Ovary (tissue), 9 donors: ENCODE measurements around the gene C2CD2L. TPM values are rescaled to one million over a fixed set of nuclear protein-coding genes. Genes with fewer than 3 reads are reported as not detected.

Source experiments
- DNase-seq, 5 donors: peaks; one replicate each; pipeline ENCODE4 v3.0.0-alpha.2; 2019 to 2020
- H3K27ac ChIP-seq, 2 donors: fragments of 200-600 bp; one replicate each; pipeline versions ENCODE4 v1.5.1 to v1.8.0; 2019 to 2022
- H3K27me3 ChIP-seq: fragments of 200-600 bp; one replicate; pipeline ENCODE4 v1.8.0; 2022
- H3K36me3 ChIP-seq: fragments of 200-600 bp; sonication (generic); one replicate; pipeline ENCODE4 v1.5.1; 2019
- H3K4me1 ChIP-seq: one replicate; pipeline ENCODE4 v1.8.1; 2013; ENCODE audit warnings: mild to moderate bottlenecking, moderate library complexity; ENCODE audit not compliant: insufficient read depth
- H3K4me3 ChIP-seq: fragments of 200-600 bp; sonication (generic); one replicate; pipeline ENCODE4 v1.5.1; 2017
- H3K9me3 ChIP-seq, 2 donors: fragments of 200-600 bp in 1 of 2; sonication (generic) in 1 of 2; one replicate each; pipeline versions ENCODE4 v1.5.1 to v1.8.1; 2013 to 2019; ENCODE audit warnings: mild to moderate bottlenecking in 1 of 2, moderate library complexity in 1 of 2
- EP300 ChIP-seq: sonication (generic); formaldehyde crosslinking; IDR thresholded peaks from one replicate; pipeline ENCODE4 v1.6.1; 2017; ENCODE audit warnings: antibody characterized with exemption
- POLR2A ChIP-seq: fragments of 450-650 bp; IDR thresholded peaks from one replicate; pipeline ENCODE4 v1.6.1; 2017; ENCODE audit warnings: antibody characterized with exemption, mild to moderate bottlenecking, moderate library complexity
- WGBS, 3 donors: extraction: QIAGEN DNeasy Blood & Tissue Kit in 1 of 3; methylation state at CpG; one replicate each; pipeline versions ENCODE4 v1.1.5 to v1.1.7; 2013 to 2017; 5-methylcytosine and 5-hydroxymethylcytosine counted together
- intact Hi-C, 4 donors: fragments of 100-400 bp; cut with DNase I; formaldehyde crosslinking; loops; one replicate each; pipeline versions ENCODE4 v1.11.0 to v1.15.1; 2022 to 2023
- polyA plus RNA-seq, 2 donors: library from polyadenylated mRNA; stranded (reverse); fragments of 200-250 nt in 1 of 2; fragments of 350-450 nt in 1 of 2; fragmentation: Illumina TruSeq in 1 of 2; extraction: RNeasy Lipid Tissue Mini Kit (QIAGEN cat#74804) in 1 of 2; gene quantifications; one replicate each; pipeline ENCODE4 v1.2.3, GENCODE V29; 2013 to 2014
- total RNA-seq, 7 donors: library from RNA; depleted of rRNA in 2 of 7; stranded (reverse); fragments of >200 nt in 2 of 7; fragmentation: NEBNext Ultra II Directional in 3 of 7; extraction: Animal tissue kit (Norgen Biotek cat#: 25700) in 3 of 7; gene quantifications; one replicate each; pipeline versions ENCODE4 v1.1.0 to v1.2.4, GENCODE V29; 2016 to 2023
- TF ChIP-seq, protein P1 (sequence below), 3 donors: fragments of 450-650 bp in 2 of 3; fragments of 200-600 bp in 1 of 3; IDR thresholded peaks; one replicate each; pipeline versions ENCODE4 v1.5.1 to v1.8.0; 2016 to 2022; ENCODE audit warnings: antibody characterized with exemption in 3 of 3, mild to moderate bottlenecking in 1 of 3
- donor health status: DM: no; HTN: no; CAD: no; lungs with moderate emphysema.
- donor health status: DM: no; HTN: no; CAD: no.
- donor health status: Bipolar disorder and iron deficiency.
- donor health status: DM: yes; HTN: yes; CAD: no.
- donor health status: DM: no; HTN: no; CAD: no.
- donor health status: DM: yes; HTN: yes; CAD: no.

Gene C2CD2L
- total and polyA plus RNA-seq, 9 donors, result 2.8 to 13.6 (median 6.9) TPM

DNA sequence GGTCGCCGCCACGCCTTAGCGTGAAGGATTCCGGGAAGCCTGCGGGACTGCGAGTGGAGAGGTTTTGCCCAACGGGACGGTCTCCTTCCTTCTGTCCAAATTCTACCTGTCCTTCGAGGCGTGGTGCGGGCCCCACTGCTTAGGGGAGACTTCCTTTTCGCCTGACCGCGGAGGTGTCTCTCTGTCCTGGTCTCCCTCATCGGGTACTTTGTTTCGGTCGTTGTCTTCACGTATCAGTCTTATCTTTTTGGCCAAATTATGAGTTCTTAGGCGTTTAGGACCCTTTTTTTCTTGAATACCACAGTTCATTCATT is 14.6 kb downstream of the C2CD2L start:
- Histone ChIP-seq H3K36me3 (no peaks in the 10 kb centered on the region), H3K9me3 (no peaks in the 10 kb centered on the region), H3K4me1 (peaks cover 10% of the 10 kb centered on the region), H3K27ac (peak overlapping the region in 1 of 2 donors; percentile 68), H3K27me3 (no peaks in the 10 kb centered on the region), H3K4me3 (peak overlapping the region; percentile 96)
- DNase-seq, result no peak
- TF ChIP-seq POLR2A, result no peak
- TF ChIP-seq EP300, result no peak
- TF ChIP-seq, protein P1, sequence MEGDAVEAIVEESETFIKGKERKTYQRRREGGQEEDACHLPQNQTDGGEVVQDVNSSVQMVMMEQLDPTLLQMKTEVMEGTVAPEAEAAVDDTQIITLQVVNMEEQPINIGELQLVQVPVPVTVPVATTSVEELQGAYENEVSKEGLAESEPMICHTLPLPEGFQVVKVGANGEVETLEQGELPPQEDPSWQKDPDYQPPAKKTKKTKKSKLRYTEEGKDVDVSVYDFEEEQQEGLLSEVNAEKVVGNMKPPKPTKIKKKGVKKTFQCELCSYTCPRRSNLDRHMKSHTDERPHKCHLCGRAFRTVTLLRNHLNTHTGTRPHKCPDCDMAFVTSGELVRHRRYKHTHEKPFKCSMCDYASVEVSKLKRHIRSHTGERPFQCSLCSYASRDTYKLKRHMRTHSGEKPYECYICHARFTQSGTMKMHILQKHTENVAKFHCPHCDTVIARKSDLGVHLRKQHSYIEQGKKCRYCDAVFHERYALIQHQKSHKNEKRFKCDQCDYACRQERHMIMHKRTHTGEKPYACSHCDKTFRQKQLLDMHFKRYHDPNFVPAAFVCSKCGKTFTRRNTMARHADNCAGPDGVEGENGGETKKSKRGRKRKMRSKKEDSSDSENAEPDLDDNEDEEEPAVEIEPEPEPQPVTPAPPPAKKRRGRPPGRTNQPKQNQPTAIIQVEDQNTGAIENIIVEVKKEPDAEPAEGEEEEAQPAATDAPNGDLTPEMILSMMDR (IDR thresholded peaks at IDR 0.05), result no peak
- intact Hi-C loops, result no loop called here
- WGBS, 3 donors, result 1 to 2% (median 1%) methylated on average over 20 of the region's 20 CpGs

DNA sequence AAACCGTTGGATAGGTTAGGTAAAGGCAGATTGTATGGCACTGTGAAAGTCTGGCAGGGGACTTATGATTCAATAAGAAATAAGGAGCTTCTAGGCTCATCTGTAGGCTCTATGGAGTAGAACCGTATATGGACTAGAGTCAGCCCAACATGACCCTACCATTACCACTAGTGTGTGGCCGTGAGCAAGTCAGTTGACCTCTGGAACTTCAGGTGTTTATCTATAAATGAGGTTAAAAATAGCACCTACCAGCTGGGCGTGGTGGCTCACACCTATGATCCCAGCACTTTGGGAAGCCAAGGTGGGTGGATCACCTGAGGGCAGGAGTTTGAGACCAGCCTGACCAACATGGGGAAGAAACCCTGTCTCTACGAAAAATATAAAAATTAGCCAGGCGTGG is 18.7 kb downstream of the C2CD2L start:
- TF ChIP-seq POLR2A (no peak), EP300 (no peak)
- TF ChIP-seq, protein P1 (IDR thresholded peaks at IDR 0.05), result no peak
- no peak for DNase-seq
- Histone ChIP-seq H3K27ac (no peak overlapping the region), H3K9me3 (no peaks in the 10 kb centered on the region), H3K4me1 (peaks cover 8% of the 10 kb centered on the region), H3K27me3 (no peaks in the 10 kb centered on the region), H3K36me3 (no peaks in the 10 kb centered on the region), H3K4me3 (no peak overlapping the region)
- intact Hi-C loops, result no loop called here
- 88 to 90% (median 88%) methylated on average over 6 of the region's 6 CpGs for WGBS, 3 donors

DNA sequence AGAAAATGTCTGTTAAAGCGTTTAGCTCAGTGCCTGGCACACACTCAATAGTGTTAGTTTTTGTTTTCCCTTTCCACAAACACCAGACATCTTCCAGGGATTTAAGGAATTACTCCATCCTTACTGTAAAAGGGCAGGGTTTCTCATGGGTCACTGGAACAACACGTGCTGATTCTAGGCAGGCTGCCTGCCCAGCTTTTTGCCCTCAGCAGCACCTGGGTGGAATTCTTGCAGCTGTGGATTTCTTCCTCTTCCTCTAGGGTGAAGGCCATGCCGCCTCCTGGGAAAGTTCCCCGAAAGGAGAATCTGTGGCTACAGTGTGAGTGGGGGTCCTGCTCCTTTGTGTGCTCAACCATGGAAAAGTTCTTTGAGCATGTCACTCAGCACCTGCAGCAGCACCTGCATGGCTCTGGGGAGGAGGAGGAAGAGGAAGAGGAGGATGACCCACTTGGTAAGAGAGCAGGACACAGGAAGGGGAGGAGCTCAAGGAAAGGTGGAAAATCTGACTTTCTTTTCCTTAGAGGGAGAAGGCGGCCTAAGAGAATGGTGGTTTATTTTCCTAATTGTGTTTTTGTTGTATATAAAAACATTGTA is 19.6 kb downstream of the C2CD2L start:
- Histone ChIP-seq H3K36me3 (no peaks in the 10 kb centered on the region), H3K9me3 (no peaks in the 10 kb centered on the region), H3K4me1 (peaks cover 8% of the 10 kb centered on the region), H3K4me3 (no peak overlapping the region), H3K27ac (no peak overlapping the region), H3K27me3 (no peaks in the 10 kb centered on the region)
- DNase-seq, result peak in 1 of 5 donors; percentile 55
- intact Hi-C loops, result no loop called here
- TF ChIP-seq, protein P1 (IDR thresholded peaks at IDR 0.05), result no peak
- TF ChIP-seq EP300 (no peak), POLR2A (no peak)
- WGBS, 3 donors, result 30 to 47% (median 30%) methylated on average over 5 of the region's 5 CpGs

DNA sequence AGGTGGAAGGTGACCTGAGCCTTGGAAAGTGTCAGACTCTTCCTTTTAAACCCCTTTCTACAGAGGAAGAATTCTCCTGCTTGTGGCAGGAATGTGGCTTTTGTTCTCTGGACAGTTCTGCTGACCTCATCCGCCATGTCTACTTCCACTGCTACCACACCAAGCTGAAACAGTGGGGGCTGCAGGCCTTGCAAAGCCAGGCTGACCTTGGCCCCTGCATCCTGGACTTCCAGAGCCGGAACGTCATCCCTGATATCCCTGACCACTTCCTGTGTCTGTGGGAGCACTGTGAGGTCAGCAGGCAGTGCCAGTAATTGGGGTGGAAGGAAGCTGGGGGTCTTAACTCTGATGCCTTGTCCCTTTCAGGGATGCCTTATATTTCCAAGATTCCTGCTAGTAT is 23.5 kb downstream of the C2CD2L start:
- no peak overlapping the region for H3K27ac ChIP-seq
- DNase-seq, result peak in 3 of 5 donors; percentile 46 to 70 (median 49)
- H3K36me3 ChIP-seq, result no peaks in the 10 kb centered on the region
- 24 to 44% (median 33%) methylated on average over 3 of the region's 3 CpGs for WGBS, 3 donors
- intact Hi-C loops, result loop anchor here in 1 of 4 donors (10.0 kb wide), 1 partner anchor 54 kb away; the partner anchor contains the start of gene NHERF4
- no peak overlapping the region for H3K4me3 ChIP-seq
- TF ChIP-seq EP300, result no peak
- no peak for TF ChIP-seq POLR2A
- TF ChIP-seq, protein P1 (IDR thresholded peaks at IDR 0.05), result no peak
- no peaks in the 10 kb centered on the region for H3K27me3 ChIP-seq
- no peaks in the 10 kb centered on the region for H3K4me1 ChIP-seq
- no peaks in the 10 kb centered on the region for H3K9me3 ChIP-seq
